RWPE1 (cell line): Measurements from ENCODE around the gene RNPS1.

Source experiments
- CTCF ChIA-PET: fragments of 350-600 bp; sonication (Branson Sonifier 250); formaldehyde crosslinking; extraction: SDS; loops from one replicate; lab custom pipeline; 2021; lab: Yijun Ruan, JAX
- POLR2A ChIA-PET: fragments of 400-600 bp; formaldehyde crosslinking; extraction: SDS; loops from one replicate; lab custom pipeline; 2020; ENCODE audit warnings: antibody characterized with exemption; ENCODE audit not compliant: low non-redundant PET; lab: Yijun Ruan, JAX
- DNase-seq: peaks from one replicate; pipeline ENCODE4 v3.0.0; 2012; ENCODE audit warnings: low spot score
- H3K27ac ChIP-seq: fragments of 450-650 bp; 2 replicates; pipeline ENCODE4 v1.5.1; 2017
- TF ChIP-seq, protein P1 (sequence below): fragments of 450-650 bp; conservative IDR thresholded peaks from 2 replicates; pipeline ENCODE4 v1.5.1; 2017; ENCODE audit warnings: low read depth, mild to moderate bottlenecking

Gene RNPS1

GRCh38 chr16:2223942-2224486, 43.9 kb downstream of the RNPS1 start:
- TF ChIP-seq, protein P1, sequence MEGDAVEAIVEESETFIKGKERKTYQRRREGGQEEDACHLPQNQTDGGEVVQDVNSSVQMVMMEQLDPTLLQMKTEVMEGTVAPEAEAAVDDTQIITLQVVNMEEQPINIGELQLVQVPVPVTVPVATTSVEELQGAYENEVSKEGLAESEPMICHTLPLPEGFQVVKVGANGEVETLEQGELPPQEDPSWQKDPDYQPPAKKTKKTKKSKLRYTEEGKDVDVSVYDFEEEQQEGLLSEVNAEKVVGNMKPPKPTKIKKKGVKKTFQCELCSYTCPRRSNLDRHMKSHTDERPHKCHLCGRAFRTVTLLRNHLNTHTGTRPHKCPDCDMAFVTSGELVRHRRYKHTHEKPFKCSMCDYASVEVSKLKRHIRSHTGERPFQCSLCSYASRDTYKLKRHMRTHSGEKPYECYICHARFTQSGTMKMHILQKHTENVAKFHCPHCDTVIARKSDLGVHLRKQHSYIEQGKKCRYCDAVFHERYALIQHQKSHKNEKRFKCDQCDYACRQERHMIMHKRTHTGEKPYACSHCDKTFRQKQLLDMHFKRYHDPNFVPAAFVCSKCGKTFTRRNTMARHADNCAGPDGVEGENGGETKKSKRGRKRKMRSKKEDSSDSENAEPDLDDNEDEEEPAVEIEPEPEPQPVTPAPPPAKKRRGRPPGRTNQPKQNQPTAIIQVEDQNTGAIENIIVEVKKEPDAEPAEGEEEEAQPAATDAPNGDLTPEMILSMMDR: 0 out of 2 replicates have a peak, but pooled peaks have one; percentile 24
- POLR2A ChIA-PET: no interaction called here
- peak overlapping the region; percentile 90 for H3K27ac ChIP-seq
- peak; percentile 52 for DNase-seq
- CTCF ChIA-PET: interaction anchor here (0.6 kb wide), 2 partner anchors 9 to 187 kb away, joined by 3 read pairs; no protein-coding TSS in a partner anchor

GRCh38 chr16:2223221-2223941, 44.5 kb downstream of the RNPS1 start, which contains the start of gene E4F1:
Gene E4F1, plus strand, starts transcription at chr16:2223591. Its CDS starts 23 bp downstream, at chr16:2223614.
- peak within 1 kb of the TSS; percentile 90 for H3K27ac ChIP-seq
- TF ChIP-seq, protein P1: no peak
- DNase-seq: peak; percentile 98
- POLR2A ChIA-PET: no interaction called here
- CTCF ChIA-PET: interaction anchor here (0.6 kb wide), 1 partner anchor 188 kb away, joined by 3 read pairs; no protein-coding TSS in a partner anchor

DNA sequence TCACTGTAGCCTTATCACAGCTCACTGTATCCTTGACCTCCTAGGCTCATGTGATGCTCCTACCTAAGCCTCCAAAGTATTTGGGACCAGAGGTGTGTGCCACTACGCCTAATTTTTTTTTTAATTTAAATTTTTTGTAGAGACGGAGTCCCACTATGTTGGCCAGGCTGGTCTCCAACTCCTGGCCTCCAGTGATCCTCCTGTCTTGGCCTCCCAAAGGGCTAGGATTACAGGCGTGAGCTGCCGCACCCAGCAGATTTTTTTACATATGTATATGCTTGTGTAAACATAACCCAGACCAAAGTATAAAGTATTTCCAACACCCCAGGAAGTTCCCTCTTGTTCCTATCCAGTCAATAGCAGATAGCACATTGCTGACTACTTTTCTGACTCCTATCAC, 51.6 kb downstream of the RNPS1 start:
- TF ChIP-seq, protein P1: no peak
- H3K27ac ChIP-seq: peak overlapping the region; percentile 93
- ChIA-PET POLR2A (no interaction called here), CTCF (interaction anchor here (0.7 kb wide), 1 partner anchor 690 kb away, joined by 3 read pairs; no protein-coding TSS in a partner anchor)
- no peak for DNase-seq

DNA sequence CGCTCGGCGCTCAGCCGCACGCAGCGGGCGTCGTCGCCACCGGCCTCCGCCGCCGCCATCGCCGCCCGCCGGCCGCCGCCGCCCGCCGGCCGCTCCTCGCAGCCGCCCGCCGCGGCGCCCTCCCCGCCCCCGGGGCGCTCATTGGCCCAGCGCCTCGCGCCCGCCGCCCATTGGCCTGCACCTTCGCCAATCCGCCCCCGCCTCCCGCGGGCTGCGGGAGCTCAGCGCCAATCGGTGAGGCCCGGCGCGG, 53.3 kb downstream of the RNPS1 start, which contains the start of gene PGP:
Gene PGP, minus strand, starts transcription at position 122 of the 250 bp plus-strand sequence. Its CDS starts 63 bp downstream, at position 59.
- H3K27ac ChIP-seq: peak within 1 kb of the TSS; percentile 93
- ChIA-PET POLR2A (interaction anchor here (0.6 kb wide), 1 partner anchor 36 kb away, joined by 5 read pairs; no protein-coding TSS in a partner anchor), CTCF (no interaction called here)
- DNase-seq: no peak
- TF ChIP-seq, protein P1: no peak

GRCh38 chr16:2213817-2214718, 53.9 kb downstream of the RNPS1 start:
- CTCF ChIA-PET: no interaction called here
- DNase-seq: no peak
- TF ChIP-seq, protein P1: no peak
- peak overlapping the region; percentile 93 for H3K27ac ChIP-seq
- POLR2A ChIA-PET: interaction anchor here (0.5 to 0.6 kb wide), 2 partner anchors 36 to 52 kb away, joined by 4 to 5 read pairs; no protein-coding TSS in a partner anchor
